Measurements from ENCODE around the gene AP3B2.

GRCh38 chr15:82625136-82625535 is 84.5 kb downstream of the AP3B2 start:
- TF ChIP-seq, protein P1, sequence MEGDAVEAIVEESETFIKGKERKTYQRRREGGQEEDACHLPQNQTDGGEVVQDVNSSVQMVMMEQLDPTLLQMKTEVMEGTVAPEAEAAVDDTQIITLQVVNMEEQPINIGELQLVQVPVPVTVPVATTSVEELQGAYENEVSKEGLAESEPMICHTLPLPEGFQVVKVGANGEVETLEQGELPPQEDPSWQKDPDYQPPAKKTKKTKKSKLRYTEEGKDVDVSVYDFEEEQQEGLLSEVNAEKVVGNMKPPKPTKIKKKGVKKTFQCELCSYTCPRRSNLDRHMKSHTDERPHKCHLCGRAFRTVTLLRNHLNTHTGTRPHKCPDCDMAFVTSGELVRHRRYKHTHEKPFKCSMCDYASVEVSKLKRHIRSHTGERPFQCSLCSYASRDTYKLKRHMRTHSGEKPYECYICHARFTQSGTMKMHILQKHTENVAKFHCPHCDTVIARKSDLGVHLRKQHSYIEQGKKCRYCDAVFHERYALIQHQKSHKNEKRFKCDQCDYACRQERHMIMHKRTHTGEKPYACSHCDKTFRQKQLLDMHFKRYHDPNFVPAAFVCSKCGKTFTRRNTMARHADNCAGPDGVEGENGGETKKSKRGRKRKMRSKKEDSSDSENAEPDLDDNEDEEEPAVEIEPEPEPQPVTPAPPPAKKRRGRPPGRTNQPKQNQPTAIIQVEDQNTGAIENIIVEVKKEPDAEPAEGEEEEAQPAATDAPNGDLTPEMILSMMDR (IDR thresholded peaks at IDR 0.05): no peak
- no peak for TF ChIP-seq POLR2A (IDR thresholded peaks at IDR 0.05)
